GM12892 (cell line): Measurements from ENCODE around the gene GUCA2B.

Source experiments
- POLR2A ChIP-seq: IDR thresholded peaks from 2 replicates; pipeline ENCODE4 v1.6.1; 2011; ENCODE audit warnings: low read depth, low read length, control low read depth
- POLR2AphosphoS5 ChIP-seq: IDR thresholded peaks from 2 replicates; pipeline ENCODE4 v1.6.1; 2011; ENCODE audit warnings: low read depth, low read length, control low read depth

- no peak for TF ChIP-seq POLR2AphosphoS5
- TF ChIP-seq POLR2A = no peak
Measured at GRCh38 chr1:42152119-42152518, 1.1 kb upstream of the GUCA2B start.
